IMR-90 (cell line): ENCODE data around the gene CKS1B. TPM values are rescaled to one million over a fixed set of nuclear protein-coding genes. Genes with fewer than 3 reads are reported as not detected.
A peak's percentile ranks its signal among the peaks of the same experiment; 100 is the strongest.

Source experiments
- ATAC-seq: fragments of 200-7000 bp; cut with Tn5 transposase; 2 replicates; pipeline ENCODE4 v1.9.1; 2020; ENCODE audit warnings: low read depth, mild to moderate bottlenecking, moderate library complexity
- BruUV-seq: library from RNA; stranded (reverse); fragments of 400-500 nt; replicated peaks from 2 replicates; lab custom pipeline; 2021; lab: Mats Ljungman, UMichigan
- CTCF ChIA-PET: fragments of 300-600 bp; formaldehyde crosslinking; extraction: SDS; loops from one replicate; lab custom pipeline; 2021; ENCODE audit warnings: antibody characterized with exemption; lab: Yijun Ruan, JAX
- POLR2A ChIA-PET: fragments of 300-600 bp; sonication (Branson Sonifier 250); formaldehyde crosslinking; loops from one replicate; lab custom pipeline; 2022; ENCODE audit warnings: antibody characterized with exemption; ENCODE audit not compliant: unreplicated experiment; lab: Charles Lee
- DNase-seq: peaks from one replicate; pipeline ENCODE4 v3.0.0; 2013
- H2AFZ ChIP-seq: replicated peaks from 2 replicates; pipeline ENCODE3; 2013; ENCODE audit warnings: low read length, mild to moderate bottlenecking; ENCODE audit not compliant: poor library complexity
- H2AK5ac ChIP-seq: 2 replicates; pipeline ENCODE4 v1.6.1; 2013; ENCODE audit warnings: low read depth, low read length, inconsistent platforms
- H2AK9ac ChIP-seq: replicated peaks from 2 replicates; pipeline ENCODE3; 2013; ENCODE audit warnings: mild to moderate bottlenecking, low read depth, low read length, moderate library complexity; ENCODE audit not compliant: poor library complexity
- H2BK120ac ChIP-seq: 2 replicates; pipeline ENCODE4 v1.6.1; 2013; ENCODE audit warnings: low read depth, low read length, inconsistent platforms
- H2BK15ac ChIP-seq: 3 replicates; pipeline ENCODE4 v1.6.1; 2013; ENCODE audit warnings: low read depth, low read length, inconsistent platforms
- H2BK20ac ChIP-seq: 2 replicates; pipeline ENCODE4 v1.6.1; 2013; ENCODE audit warnings: low read depth, mild to moderate bottlenecking, inconsistent platforms, low read length, moderate library complexity
- H2BK5ac ChIP-seq: 2 replicates; pipeline ENCODE4 v1.6.1; 2013; ENCODE audit warnings: mild to moderate bottlenecking, low read depth, low read length, inconsistent platforms; ENCODE audit not compliant: poor library complexity, severe bottlenecking
- H3K14ac ChIP-seq: replicated peaks from 2 replicates; pipeline ENCODE4 v1.6.1; 2013; ENCODE audit warnings: low read depth, low read length, inconsistent platforms
- H3K18ac ChIP-seq: 2 replicates; pipeline ENCODE4 v1.6.1; 2013; ENCODE audit warnings: low read depth, low read length, control low read depth
- H3K23ac ChIP-seq: 2 replicates; pipeline ENCODE4 v1.6.1; 2013; ENCODE audit warnings: low read depth, low read length, inconsistent platforms
- H3K27ac ChIP-seq: 2 replicates; pipeline ENCODE4 v1.5.1; 2013; ENCODE audit warnings: mild to moderate bottlenecking, control low read depth, low read length; ENCODE audit not compliant: insufficient read depth
- H3K27me3 ChIP-seq: 2 replicates; pipeline ENCODE4 v1.6.1; 2013; ENCODE audit warnings: low read length; ENCODE audit not compliant: control insufficient read depth, insufficient read depth
- H3K36me3 ChIP-seq: 2 replicates; pipeline ENCODE4 v1.6.1; 2013; ENCODE audit warnings: low read length, mixed read lengths; ENCODE audit not compliant: control insufficient read depth, insufficient read depth
- H3K4ac ChIP-seq: 2 replicates; pipeline ENCODE4 v1.6.1; 2013; ENCODE audit warnings: low read depth, low read length, inconsistent platforms
- H3K4me1 ChIP-seq: 2 replicates; pipeline ENCODE4 v1.6.1; 2013; ENCODE audit warnings: low read length, mixed read lengths; ENCODE audit not compliant: control insufficient read depth, insufficient read depth
- H3K4me2 ChIP-seq: 2 replicates; pipeline ENCODE4 v1.6.1; 2013; ENCODE audit warnings: low read depth, mild to moderate bottlenecking, control low read depth, low read length, moderate library complexity
- H3K4me3 ChIP-seq: 2 replicates; pipeline ENCODE4 v1.5.1; 2013; ENCODE audit warnings: low read depth, mild to moderate bottlenecking, control low read depth, low read length, moderate library complexity; ENCODE audit not compliant: insufficient read depth
- H3K56ac ChIP-seq: 2 replicates; pipeline ENCODE4 v1.6.1; 2013; ENCODE audit warnings: low read length, inconsistent platforms; ENCODE audit not compliant: insufficient read depth; ENCODE audit errors: extremely low read depth
- H3K79me1 ChIP-seq, 2 experiments: 2 replicates each; pipeline ENCODE4 v1.6.1; 2013; ENCODE audit warnings: low read length in 2 of 2, inconsistent platforms in 1 of 2, low read depth in 1 of 2
- H3K9ac ChIP-seq: 2 replicates; pipeline ENCODE4 v1.6.1; 2013; ENCODE audit warnings: low read depth, low read length, control low read depth
- H3K9me1 ChIP-seq: 2 replicates; pipeline ENCODE4 v1.6.1; 2013; ENCODE audit warnings: low read length, inconsistent platforms; ENCODE audit not compliant: insufficient read depth
- H3K9me3 ChIP-seq: 2 replicates; pipeline ENCODE4 v1.6.1; 2013; ENCODE audit warnings: low read length; ENCODE audit not compliant: control insufficient read depth, insufficient read depth
- H4K20me1 ChIP-seq: 2 replicates; pipeline ENCODE4 v1.6.1; 2013; ENCODE audit warnings: low read length, inconsistent platforms; ENCODE audit not compliant: insufficient read depth
- H4K5ac ChIP-seq: 2 replicates; pipeline ENCODE4 v1.6.1; 2013; ENCODE audit warnings: mild to moderate bottlenecking, low read depth, low read length, control low read depth
- H4K8ac ChIP-seq, 2 experiments: 2 replicates each; pipeline ENCODE4 v1.6.1; 2013; ENCODE audit warnings: low read depth in 2 of 2, low read length in 2 of 2, control low read depth in 1 of 2, inconsistent platforms in 1 of 2
- H4K91ac ChIP-seq: 2 replicates; pipeline ENCODE4 v1.6.1; 2013; ENCODE audit warnings: low read depth, low read length, inconsistent platforms; ENCODE audit not compliant: insufficient read depth
- FOS ChIP-seq: fragments of 150-350 bp; IDR thresholded peaks from 2 replicates; pipeline ENCODE4 v1.6.1; 2016; ENCODE audit warnings: low read depth, low read length
- WGBS, 2 experiments: methylation state at CpG; one replicate each; pipeline versions ENCODE4 v1.1.5 to v1.1.7; 2013; ENCODE audit warnings: missing lambda C conversion rate in 2 of 2; ENCODE audit not compliant: insufficient read length in 1 of 2; ENCODE audit errors: extremely low coverage in 2 of 2; 5-methylcytosine and 5-hydroxymethylcytosine counted together
- dilution Hi-C: fragments of 300-500 bp; cut with HindIII; formaldehyde crosslinking; loops from one replicate; pipeline ENCODE4 v1.14.3; 2018; ENCODE audit warnings: low sequenced_read_pairs; ENCODE audit not compliant: unreplicated experiment
- in situ Hi-C: fragments of 300-500 bp; cut with MboI; formaldehyde crosslinking; loops from 3 replicates; pipeline ENCODE4 v1.14.3; 2019; ENCODE audit warnings: low sequenced_read_pairs, inconsistent platforms, mixed read lengths
- intact Hi-C: fragments of 100-400 bp; cut with micrococcal nuclease; formaldehyde crosslinking; loops from 2 replicates; pipeline ENCODE4 v1.10.0; 2022
- polyA plus RNA-seq, 3 experiments: library from polyadenylated mRNA; depleted of rRNA; stranded (reverse); fragments of >200 nt; gene quantifications; 2 replicates each; pipeline ENCODE4 v1.2.3, GENCODE V29; 2012; ENCODE audit warnings: low replicate concordance in 1 of 3
- total RNA-seq: library from RNA; depleted of rRNA; stranded (reverse); fragments of >200 nt; gene quantifications from 2 replicates; pipeline ENCODE4 v1.2.3, GENCODE V29; 2012

Gene CKS1B
- total and polyA plus RNA-seq, 2 of the 4 experiments (the other 2 are of a cell fraction) = 140 to 195 TPM

GRCh38 chr1:154935749-154936554, 38.5 kb upstream of the CKS1B start:
- Histone ChIP-seq H2BK15ac (peak overlapping the region; percentile 99; the same call in 1 of the 3 replicates), H3K79me1 (peaks cover 0 to 14% of the 10 kb centered on the region in 2 experiments; a peak in 2 of 4 replicates), H3K9ac (peak overlapping the region; percentile 96), H3K27ac (peak overlapping the region; percentile 94), H4K20me1 (no peaks in the 10 kb centered on the region), H4K5ac (peak overlapping the region; percentile 90), H3K4me1 (peaks cover 2% of the 10 kb centered on the region), H3K23ac (peak overlapping the region; percentile 20; the same call in 1 of the 2 replicates), H2BK5ac (peak overlapping the region; percentile 98), H2AK5ac (peak overlapping the region; percentile 75), H2AFZ (peak overlapping the region; percentile 99), H3K9me3 (no peaks in the 10 kb centered on the region), H4K91ac (peak overlapping the region; percentile 99; the same call in 1 of the 2 replicates), H3K4me3 (peak overlapping the region; percentile 63), H3K9me1 (peaks cover 11% of the 10 kb centered on the region; the same call in 1 of the 2 replicates), H3K18ac (peak overlapping the region; percentile 73), H2BK20ac (no peak overlapping the region), H4K8ac (peak overlapping the region; percentile 71 to 99), H2AK9ac (peak overlapping the region; percentile 94), H3K56ac (peak overlapping the region; percentile 31; the same call in 1 of the 2 replicates), H3K4ac (peak overlapping the region; percentile 97), H3K36me3 (no peaks in the 10 kb centered on the region), H3K14ac (peak overlapping the region; percentile 98), H3K27me3 (no peaks in the 10 kb centered on the region), H2BK120ac (peak overlapping the region; percentile 97; the same call in 1 of the 2 replicates), H3K4me2 (peak overlapping the region; percentile 96)
- intact Hi-C loops (loop anchor here (2.0 kb wide), 1 partner anchor 65 kb away; no protein-coding TSS in a partner anchor), dilution Hi-C loops (no loop called here), in situ Hi-C loops (no loop called here)
- ChIA-PET CTCF (interaction anchor here (1.0 to 1.2 kb wide), 2 partner anchors 20 to 149 kb away, joined by 3 read pairs; partner anchors contain the start of gene PBXIP1), POLR2A (interaction anchor here (0.6 to 1.0 kb wide), 3 partner anchors 20 to 208 kb away, joined by 4 to 6 read pairs (median 4); partner anchors contain the start of gene PBXIP1)
- no peak for TF ChIP-seq FOS
- ATAC-seq (no peak), DNase-seq (no peak)
- 55% methylated on average over 16 of the region's 27 CpGs; no CpG with 5 or more reads in 1 of the 2 experiments for WGBS, 2 experiments
- BruUV-seq = no TSS peak
